IMR-90 (cell line): ENCODE measurements around the gene ST3GAL5. TPM values are rescaled to one million over a fixed set of nuclear protein-coding genes. Genes with fewer than 3 reads are reported as not detected.

Source experiments
- ATAC-seq: fragments of 200-7000 bp; cut with Tn5 transposase; 2 replicates; pipeline ENCODE4 v1.9.1; 2020; ENCODE audit warnings: low read depth, mild to moderate bottlenecking, moderate library complexity
- BruUV-seq: library from RNA; stranded (reverse); fragments of 400-500 nt; replicated peaks from 2 replicates; lab custom pipeline; 2021; lab: Mats Ljungman, UMichigan
- CTCF ChIA-PET: fragments of 300-600 bp; formaldehyde crosslinking; extraction: SDS; loops from one replicate; lab custom pipeline; 2021; ENCODE audit warnings: antibody characterized with exemption; lab: Yijun Ruan, JAX
- POLR2A ChIA-PET: fragments of 300-600 bp; sonication (Branson Sonifier 250); formaldehyde crosslinking; loops from one replicate; lab custom pipeline; 2022; ENCODE audit warnings: antibody characterized with exemption; ENCODE audit not compliant: unreplicated experiment; lab: Charles Lee
- DNase-seq: peaks from one replicate; pipeline ENCODE4 v3.0.0; 2013
- H2AFZ ChIP-seq: replicated peaks from 2 replicates; pipeline ENCODE3; 2013; ENCODE audit warnings: low read length, mild to moderate bottlenecking; ENCODE audit not compliant: poor library complexity
- H2AK5ac ChIP-seq: 2 replicates; pipeline ENCODE4 v1.6.1; 2013; ENCODE audit warnings: low read depth, low read length, inconsistent platforms
- H2AK9ac ChIP-seq: replicated peaks from 2 replicates; pipeline ENCODE3; 2013; ENCODE audit warnings: mild to moderate bottlenecking, low read depth, low read length, moderate library complexity; ENCODE audit not compliant: poor library complexity
- H2BK120ac ChIP-seq: 2 replicates; pipeline ENCODE4 v1.6.1; 2013; ENCODE audit warnings: low read depth, low read length, inconsistent platforms
- H2BK15ac ChIP-seq: 3 replicates; pipeline ENCODE4 v1.6.1; 2013; ENCODE audit warnings: low read depth, low read length, inconsistent platforms
- H2BK20ac ChIP-seq: 2 replicates; pipeline ENCODE4 v1.6.1; 2013; ENCODE audit warnings: low read depth, mild to moderate bottlenecking, inconsistent platforms, low read length, moderate library complexity
- H2BK5ac ChIP-seq: 2 replicates; pipeline ENCODE4 v1.6.1; 2013; ENCODE audit warnings: mild to moderate bottlenecking, low read depth, low read length, inconsistent platforms; ENCODE audit not compliant: poor library complexity, severe bottlenecking
- H3K14ac ChIP-seq: replicated peaks from 2 replicates; pipeline ENCODE4 v1.6.1; 2013; ENCODE audit warnings: low read depth, low read length, inconsistent platforms
- H3K18ac ChIP-seq: 2 replicates; pipeline ENCODE4 v1.6.1; 2013; ENCODE audit warnings: low read depth, low read length, control low read depth
- H3K23ac ChIP-seq: 2 replicates; pipeline ENCODE4 v1.6.1; 2013; ENCODE audit warnings: low read depth, low read length, inconsistent platforms
- H3K27ac ChIP-seq: 2 replicates; pipeline ENCODE4 v1.5.1; 2013; ENCODE audit warnings: mild to moderate bottlenecking, control low read depth, low read length; ENCODE audit not compliant: insufficient read depth
- H3K27me3 ChIP-seq: 2 replicates; pipeline ENCODE4 v1.6.1; 2013; ENCODE audit warnings: low read length; ENCODE audit not compliant: control insufficient read depth, insufficient read depth
- H3K36me3 ChIP-seq: 2 replicates; pipeline ENCODE4 v1.6.1; 2013; ENCODE audit warnings: low read length, mixed read lengths; ENCODE audit not compliant: control insufficient read depth, insufficient read depth
- H3K4ac ChIP-seq: 2 replicates; pipeline ENCODE4 v1.6.1; 2013; ENCODE audit warnings: low read depth, low read length, inconsistent platforms
- H3K4me1 ChIP-seq: 2 replicates; pipeline ENCODE4 v1.6.1; 2013; ENCODE audit warnings: low read length, mixed read lengths; ENCODE audit not compliant: control insufficient read depth, insufficient read depth
- H3K4me2 ChIP-seq: 2 replicates; pipeline ENCODE4 v1.6.1; 2013; ENCODE audit warnings: low read depth, mild to moderate bottlenecking, control low read depth, low read length, moderate library complexity
- H3K4me3 ChIP-seq: 2 replicates; pipeline ENCODE4 v1.5.1; 2013; ENCODE audit warnings: low read depth, mild to moderate bottlenecking, control low read depth, low read length, moderate library complexity; ENCODE audit not compliant: insufficient read depth
- H3K56ac ChIP-seq: 2 replicates; pipeline ENCODE4 v1.6.1; 2013; ENCODE audit warnings: low read length, inconsistent platforms; ENCODE audit not compliant: insufficient read depth; ENCODE audit errors: extremely low read depth
- H3K79me1 ChIP-seq, 2 experiments: 2 replicates each; pipeline ENCODE4 v1.6.1; 2013; ENCODE audit warnings: low read length in 2 of 2, inconsistent platforms in 1 of 2, low read depth in 1 of 2
- H3K9ac ChIP-seq: 2 replicates; pipeline ENCODE4 v1.6.1; 2013; ENCODE audit warnings: low read depth, low read length, control low read depth
- H3K9me1 ChIP-seq: 2 replicates; pipeline ENCODE4 v1.6.1; 2013; ENCODE audit warnings: low read length, inconsistent platforms; ENCODE audit not compliant: insufficient read depth
- H3K9me3 ChIP-seq: 2 replicates; pipeline ENCODE4 v1.6.1; 2013; ENCODE audit warnings: low read length; ENCODE audit not compliant: control insufficient read depth, insufficient read depth
- H4K20me1 ChIP-seq: 2 replicates; pipeline ENCODE4 v1.6.1; 2013; ENCODE audit warnings: low read length, inconsistent platforms; ENCODE audit not compliant: insufficient read depth
- H4K5ac ChIP-seq: 2 replicates; pipeline ENCODE4 v1.6.1; 2013; ENCODE audit warnings: mild to moderate bottlenecking, low read depth, low read length, control low read depth
- H4K8ac ChIP-seq, 2 experiments: 2 replicates each; pipeline ENCODE4 v1.6.1; 2013; ENCODE audit warnings: low read depth in 2 of 2, low read length in 2 of 2, control low read depth in 1 of 2, inconsistent platforms in 1 of 2
- H4K91ac ChIP-seq: 2 replicates; pipeline ENCODE4 v1.6.1; 2013; ENCODE audit warnings: low read depth, low read length, inconsistent platforms; ENCODE audit not compliant: insufficient read depth
- CHD1 ChIP-seq: IDR thresholded peaks from 2 replicates; pipeline ENCODE4 v1.6.1; 2012; ENCODE audit warnings: low read depth, low read length, improper control_type of control experiment
- WGBS, 2 experiments: methylation state at CpG; one replicate each; pipeline versions ENCODE4 v1.1.5 to v1.1.7; 2013; ENCODE audit warnings: missing lambda C conversion rate in 2 of 2; ENCODE audit not compliant: insufficient read length in 1 of 2; ENCODE audit errors: extremely low coverage in 2 of 2; 5-methylcytosine and 5-hydroxymethylcytosine counted together
- dilution Hi-C: fragments of 300-500 bp; cut with HindIII; formaldehyde crosslinking; loops from one replicate; pipeline ENCODE4 v1.14.3; 2018; ENCODE audit warnings: low sequenced_read_pairs; ENCODE audit not compliant: unreplicated experiment
- in situ Hi-C: fragments of 300-500 bp; cut with MboI; formaldehyde crosslinking; loops from 3 replicates; pipeline ENCODE4 v1.14.3; 2019; ENCODE audit warnings: low sequenced_read_pairs, inconsistent platforms, mixed read lengths
- intact Hi-C: fragments of 100-400 bp; cut with micrococcal nuclease; formaldehyde crosslinking; loops from 2 replicates; pipeline ENCODE4 v1.10.0; 2022
- polyA plus RNA-seq, 3 experiments: library from polyadenylated mRNA; depleted of rRNA; stranded (reverse); fragments of >200 nt; gene quantifications; 2 replicates each; pipeline ENCODE4 v1.2.3, GENCODE V29; 2012; ENCODE audit warnings: low replicate concordance in 1 of 3
- total RNA-seq: library from RNA; depleted of rRNA; stranded (reverse); fragments of >200 nt; gene quantifications from 2 replicates; pipeline ENCODE4 v1.2.3, GENCODE V29; 2012

The ST3GAL5 gene
- total and polyA plus RNA-seq, 2 of the 4 experiments (the other 2 are of a cell fraction): 16.8 to 21.0 TPM

- H2BK20ac ChIP-seq: no peak overlapping the region
- H3K14ac ChIP-seq: no peak overlapping the region
- in situ Hi-C loops: no loop called here
- ChIA-PET CTCF (no interaction called here), POLR2A (no interaction called here)
- no peak overlapping the region for H2AK9ac ChIP-seq
- no peak overlapping the region for H2AK5ac ChIP-seq
- dilution Hi-C loops: no loop called here
- no peak overlapping the region for H2BK15ac ChIP-seq
- no peak overlapping the region for H4K8ac ChIP-seq
- no peak overlapping the region for H3K4ac ChIP-seq
- H4K5ac ChIP-seq: no peak overlapping the region
- no TSS peak for BruUV-seq
- no peak overlapping the region for H3K9ac ChIP-seq
- no peak overlapping the region for H2BK120ac ChIP-seq
- WGBS, 2 experiments: 94% methylated on average over 3 of the region's 3 CpGs; no CpG with 5 or more reads in 1 of the 2 experiments
- H3K79me1 ChIP-seq: peaks cover 3 to 6% of the 10 kb centered on the region in 2 experiments; a peak in 2 of 4 replicates
- H3K27me3 ChIP-seq: no peaks in the 10 kb centered on the region
- no peak overlapping the region for H4K91ac ChIP-seq
- H4K20me1 ChIP-seq: peaks cover 4% of the 10 kb centered on the region; the same call in 1 of the 2 replicates
- intact Hi-C loops: loop anchor here (10.0 kb wide), 1 partner anchor 59 kb away; no protein-coding TSS in a partner anchor
- H3K18ac ChIP-seq: no peak overlapping the region
- peaks cover 6% of the 10 kb centered on the region; the same call in 1 of the 2 replicates for H3K9me1 ChIP-seq
- no peak overlapping the region for H2AFZ ChIP-seq
- H3K23ac ChIP-seq: no peak overlapping the region
- ATAC-seq (no peak), DNase-seq (no peak)
- peaks cover 13% of the 10 kb centered on the region for H3K4me1 ChIP-seq
- no peaks in the 10 kb centered on the region for H3K9me3 ChIP-seq
- H3K4me2 ChIP-seq: no peak overlapping the region
- H3K4me3 ChIP-seq: no peak overlapping the region
- H3K27ac ChIP-seq: no peak overlapping the region
- no peak overlapping the region for H2BK5ac ChIP-seq
- no peak overlapping the region for H3K56ac ChIP-seq
- TF ChIP-seq CHD1: no peak
- H3K36me3 ChIP-seq: peaks cover 2% of the 10 kb centered on the region; the same call in 1 of the 2 replicates
These were observed 22.6 kb downstream of the ST3GAL5 start for GRCh38 chr2:85866165-85866659.
